IMR-90 (cell line): ENCODE data around the gene CLBA1.
"Not testable (repeated sequence)": the region's sequence is repeated elsewhere in the genome, so short reads cannot be mapped to it uniquely, and the experiment has no call there.

ENCODE experiments used
- BHLHE40 ChIP-seq: fragments of 150-350 bp; IDR thresholded peaks from 2 replicates; pipeline ENCODE4 v1.6.1; 2016; ENCODE audit warnings: mild to moderate bottlenecking, low read depth, low read length
- CEBPB ChIP-seq: IDR thresholded peaks from 2 replicates; pipeline ENCODE4 v1.6.1; 2012; ENCODE audit warnings: low read depth, low read length, improper control_type of control experiment
- CTCF ChIP-seq: conservative IDR thresholded peaks from 2 replicates; pipeline ENCODE4 v1.5.1; 2012; ENCODE audit warnings: mild to moderate bottlenecking, low read depth, low read length, improper control_type of control experiment
- POLR2A ChIP-seq: IDR thresholded peaks from 2 replicates; pipeline ENCODE4 v1.6.1; 2012; ENCODE audit warnings: mild to moderate bottlenecking, low read depth, low read length
- RAD21 ChIP-seq: IDR thresholded peaks from 2 replicates; pipeline ENCODE4 v1.6.1; 2012; ENCODE audit warnings: low read length, improper control_type of control experiment
- USF2 ChIP-seq: fragments of 150-350 bp; IDR thresholded peaks from 2 replicates; pipeline ENCODE4 v1.6.1; 2017; ENCODE audit warnings: mild to moderate bottlenecking, antibody characterized with exemption, low read length, low read depth

- TF ChIP-seq CTCF, POLR2A, CEBPB, BHLHE40, RAD21, USF2: not testable (repeated sequence)
Observed at GRCh38 chr14:104949406-104949955, 36.1 kb upstream of the CLBA1 start.
